ENCODE data around the gene CDK5R2.

The CDK5R2 gene

DNA sequence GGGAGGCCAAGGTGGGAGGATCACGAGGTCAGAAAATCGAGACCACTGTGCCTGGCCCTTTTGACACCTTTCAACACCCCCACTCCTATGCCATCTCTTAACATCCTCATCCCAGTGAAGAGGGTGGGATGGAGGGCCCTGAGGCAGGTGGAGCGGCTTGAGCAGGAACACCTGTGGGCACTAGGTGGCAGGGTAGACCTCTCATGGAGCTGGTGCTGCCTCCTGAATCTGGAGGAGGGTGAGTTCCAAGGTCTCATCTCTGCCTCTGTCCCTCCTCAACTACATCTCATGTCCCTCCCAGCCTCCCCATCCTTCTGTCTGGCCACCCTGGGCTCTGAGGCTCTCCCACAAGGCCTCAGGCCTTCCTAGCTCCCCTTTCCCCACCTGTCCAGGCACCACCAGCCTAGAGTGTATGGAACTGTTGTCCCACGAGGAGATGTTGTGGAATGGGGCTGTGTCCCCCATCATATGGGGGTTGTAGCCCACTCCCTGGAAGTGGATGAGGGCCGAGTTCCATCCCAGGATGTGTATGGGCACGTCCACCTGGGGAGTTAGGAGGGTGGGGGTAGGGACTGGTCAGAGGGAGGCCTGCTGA is 50.8 kb downstream of the CDK5R2 start:
- no peak for DNase-seq

DNA sequence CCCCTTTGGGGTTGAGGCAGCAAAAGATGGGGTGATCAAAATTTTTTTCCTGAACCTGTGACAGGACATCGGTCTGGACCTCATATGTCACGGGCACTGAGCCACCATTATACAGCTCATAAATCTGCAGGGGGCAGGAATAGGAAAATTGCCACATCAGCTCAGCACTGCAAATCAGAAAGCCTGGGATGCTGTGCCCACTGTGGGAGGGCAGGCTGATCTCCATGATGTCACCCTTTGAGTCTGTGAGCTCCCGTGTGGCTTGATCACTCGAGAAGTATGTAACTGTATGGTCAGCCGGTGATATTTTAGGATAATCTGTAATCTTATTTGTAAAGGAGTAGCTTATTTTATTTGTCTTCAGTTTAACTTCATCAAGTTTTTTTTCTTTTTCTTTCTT is 51.4 kb downstream of the CDK5R2 start:
- DNase-seq, result no peak

All from activated CD4-positive, alpha-beta T cell treated with anti-CD3 and anti-CD28 coated beads, Interleukin-2, amount 50 U/mL, for 1 hour (primary cell).